IMR-90 (cell line): ENCODE data around the gene LEMD1. TPM values are rescaled to one million over a fixed set of nuclear protein-coding genes. Genes with fewer than 3 reads are reported as not detected.

Source experiments
- ATAC-seq: fragments of 200-7000 bp; cut with Tn5 transposase; 2 replicates; pipeline ENCODE4 v1.9.1; 2020; ENCODE audit warnings: low read depth, mild to moderate bottlenecking, moderate library complexity
- BruUV-seq: library from RNA; stranded (reverse); fragments of 400-500 nt; replicated peaks from 2 replicates; lab custom pipeline; 2021; lab: Mats Ljungman, UMichigan
- CTCF ChIA-PET: fragments of 300-600 bp; formaldehyde crosslinking; extraction: SDS; loops from one replicate; lab custom pipeline; 2021; ENCODE audit warnings: antibody characterized with exemption; lab: Yijun Ruan, JAX
- POLR2A ChIA-PET: fragments of 300-600 bp; sonication (Branson Sonifier 250); formaldehyde crosslinking; loops from one replicate; lab custom pipeline; 2022; ENCODE audit warnings: antibody characterized with exemption; ENCODE audit not compliant: unreplicated experiment; lab: Charles Lee
- DNase-seq: peaks from one replicate; pipeline ENCODE4 v3.0.0; 2013
- H2AFZ ChIP-seq: replicated peaks from 2 replicates; pipeline ENCODE3; 2013; ENCODE audit warnings: low read length, mild to moderate bottlenecking; ENCODE audit not compliant: poor library complexity
- H2AK5ac ChIP-seq: 2 replicates; pipeline ENCODE4 v1.6.1; 2013; ENCODE audit warnings: low read depth, low read length, inconsistent platforms
- H2AK9ac ChIP-seq: replicated peaks from 2 replicates; pipeline ENCODE3; 2013; ENCODE audit warnings: mild to moderate bottlenecking, low read depth, low read length, moderate library complexity; ENCODE audit not compliant: poor library complexity
- H2BK120ac ChIP-seq: 2 replicates; pipeline ENCODE4 v1.6.1; 2013; ENCODE audit warnings: low read depth, low read length, inconsistent platforms
- H2BK15ac ChIP-seq: 3 replicates; pipeline ENCODE4 v1.6.1; 2013; ENCODE audit warnings: low read depth, low read length, inconsistent platforms
- H2BK20ac ChIP-seq: 2 replicates; pipeline ENCODE4 v1.6.1; 2013; ENCODE audit warnings: low read depth, mild to moderate bottlenecking, inconsistent platforms, low read length, moderate library complexity
- H2BK5ac ChIP-seq: 2 replicates; pipeline ENCODE4 v1.6.1; 2013; ENCODE audit warnings: mild to moderate bottlenecking, low read depth, low read length, inconsistent platforms; ENCODE audit not compliant: poor library complexity, severe bottlenecking
- H3K14ac ChIP-seq: replicated peaks from 2 replicates; pipeline ENCODE4 v1.6.1; 2013; ENCODE audit warnings: low read depth, low read length, inconsistent platforms
- H3K18ac ChIP-seq: 2 replicates; pipeline ENCODE4 v1.6.1; 2013; ENCODE audit warnings: low read depth, low read length, control low read depth
- H3K23ac ChIP-seq: 2 replicates; pipeline ENCODE4 v1.6.1; 2013; ENCODE audit warnings: low read depth, low read length, inconsistent platforms
- H3K27ac ChIP-seq: 2 replicates; pipeline ENCODE4 v1.5.1; 2013; ENCODE audit warnings: mild to moderate bottlenecking, control low read depth, low read length; ENCODE audit not compliant: insufficient read depth
- H3K27me3 ChIP-seq: 2 replicates; pipeline ENCODE4 v1.6.1; 2013; ENCODE audit warnings: low read length; ENCODE audit not compliant: control insufficient read depth, insufficient read depth
- H3K36me3 ChIP-seq: 2 replicates; pipeline ENCODE4 v1.6.1; 2013; ENCODE audit warnings: low read length, mixed read lengths; ENCODE audit not compliant: control insufficient read depth, insufficient read depth
- H3K4ac ChIP-seq: 2 replicates; pipeline ENCODE4 v1.6.1; 2013; ENCODE audit warnings: low read depth, low read length, inconsistent platforms
- H3K4me1 ChIP-seq: 2 replicates; pipeline ENCODE4 v1.6.1; 2013; ENCODE audit warnings: low read length, mixed read lengths; ENCODE audit not compliant: control insufficient read depth, insufficient read depth
- H3K4me2 ChIP-seq: 2 replicates; pipeline ENCODE4 v1.6.1; 2013; ENCODE audit warnings: low read depth, mild to moderate bottlenecking, control low read depth, low read length, moderate library complexity
- H3K4me3 ChIP-seq: 2 replicates; pipeline ENCODE4 v1.5.1; 2013; ENCODE audit warnings: low read depth, mild to moderate bottlenecking, control low read depth, low read length, moderate library complexity; ENCODE audit not compliant: insufficient read depth
- H3K56ac ChIP-seq: 2 replicates; pipeline ENCODE4 v1.6.1; 2013; ENCODE audit warnings: low read length, inconsistent platforms; ENCODE audit not compliant: insufficient read depth; ENCODE audit errors: extremely low read depth
- H3K79me1 ChIP-seq, 2 experiments: 2 replicates each; pipeline ENCODE4 v1.6.1; 2013; ENCODE audit warnings: low read length in 2 of 2, inconsistent platforms in 1 of 2, low read depth in 1 of 2
- H3K9ac ChIP-seq: 2 replicates; pipeline ENCODE4 v1.6.1; 2013; ENCODE audit warnings: low read depth, low read length, control low read depth
- H3K9me1 ChIP-seq: 2 replicates; pipeline ENCODE4 v1.6.1; 2013; ENCODE audit warnings: low read length, inconsistent platforms; ENCODE audit not compliant: insufficient read depth
- H3K9me3 ChIP-seq: 2 replicates; pipeline ENCODE4 v1.6.1; 2013; ENCODE audit warnings: low read length; ENCODE audit not compliant: control insufficient read depth, insufficient read depth
- H4K20me1 ChIP-seq: 2 replicates; pipeline ENCODE4 v1.6.1; 2013; ENCODE audit warnings: low read length, inconsistent platforms; ENCODE audit not compliant: insufficient read depth
- H4K5ac ChIP-seq: 2 replicates; pipeline ENCODE4 v1.6.1; 2013; ENCODE audit warnings: mild to moderate bottlenecking, low read depth, low read length, control low read depth
- H4K8ac ChIP-seq, 2 experiments: 2 replicates each; pipeline ENCODE4 v1.6.1; 2013; ENCODE audit warnings: low read depth in 2 of 2, low read length in 2 of 2, control low read depth in 1 of 2, inconsistent platforms in 1 of 2
- H4K91ac ChIP-seq: 2 replicates; pipeline ENCODE4 v1.6.1; 2013; ENCODE audit warnings: low read depth, low read length, inconsistent platforms; ENCODE audit not compliant: insufficient read depth
- BHLHE40 ChIP-seq: fragments of 150-350 bp; IDR thresholded peaks from 2 replicates; pipeline ENCODE4 v1.6.1; 2016; ENCODE audit warnings: mild to moderate bottlenecking, low read depth, low read length
- CEBPB ChIP-seq: IDR thresholded peaks from 2 replicates; pipeline ENCODE4 v1.6.1; 2012; ENCODE audit warnings: low read depth, low read length, improper control_type of control experiment
- CHD1 ChIP-seq: IDR thresholded peaks from 2 replicates; pipeline ENCODE4 v1.6.1; 2012; ENCODE audit warnings: low read depth, low read length, improper control_type of control experiment
- CTCF ChIP-seq: conservative IDR thresholded peaks from 2 replicates; pipeline ENCODE4 v1.5.1; 2012; ENCODE audit warnings: mild to moderate bottlenecking, low read depth, low read length, improper control_type of control experiment
- ELK1 ChIP-seq: fragments of 150-350 bp; IDR thresholded peaks from 2 replicates; pipeline ENCODE4 v1.6.1; 2016; ENCODE audit warnings: low read depth, mild to moderate bottlenecking, low read length, moderate library complexity, borderline replicate concordance
- FOS ChIP-seq: fragments of 150-350 bp; IDR thresholded peaks from 2 replicates; pipeline ENCODE4 v1.6.1; 2016; ENCODE audit warnings: low read depth, low read length
- MAFK ChIP-seq: IDR thresholded peaks from 2 replicates; pipeline ENCODE4 v1.6.1; 2012; ENCODE audit warnings: low read depth, low read length, improper control_type of control experiment
- MAZ ChIP-seq: IDR thresholded peaks from 2 replicates; pipeline ENCODE4 v1.6.1; 2012; ENCODE audit warnings: low read depth, mild to moderate bottlenecking, low read length, improper control_type of control experiment, moderate library complexity, borderline replicate concordance
- MXI1 ChIP-seq: IDR thresholded peaks from 2 replicates; pipeline ENCODE4 v1.6.1; 2012; ENCODE audit warnings: low read depth, mild to moderate bottlenecking, low read length, moderate library complexity, borderline replicate concordance
- NFE2L2 ChIP-seq: fragments of 150-350 bp; IDR thresholded peaks from 2 replicates; pipeline ENCODE4 v1.6.1; 2016; ENCODE audit warnings: low read depth, mild to moderate bottlenecking, low read length
- POLR2A ChIP-seq: IDR thresholded peaks from 2 replicates; pipeline ENCODE4 v1.6.1; 2012; ENCODE audit warnings: mild to moderate bottlenecking, low read depth, low read length
- RAD21 ChIP-seq: IDR thresholded peaks from 2 replicates; pipeline ENCODE4 v1.6.1; 2012; ENCODE audit warnings: low read length, improper control_type of control experiment
- RCOR1 ChIP-seq: IDR thresholded peaks from 2 replicates; pipeline ENCODE4 v1.6.1; 2012; ENCODE audit warnings: mild to moderate bottlenecking, low read length, improper control_type of control experiment; ENCODE audit not compliant: insufficient replicate concordance
- RFX5 ChIP-seq: IDR thresholded peaks from 2 replicates; pipeline ENCODE4 v1.8.0; 2012; ENCODE audit warnings: low read depth, mild to moderate bottlenecking, low read length, moderate library complexity
- SMC3 ChIP-seq: fragments of 150-350 bp; IDR thresholded peaks from 2 replicates; pipeline ENCODE4 v1.6.1; 2016; ENCODE audit warnings: low read depth, mild to moderate bottlenecking, antibody characterized with exemption, low read length, moderate library complexity
- USF2 ChIP-seq: fragments of 150-350 bp; IDR thresholded peaks from 2 replicates; pipeline ENCODE4 v1.6.1; 2017; ENCODE audit warnings: mild to moderate bottlenecking, antibody characterized with exemption, low read length, low read depth
- WGBS, 2 experiments: methylation state at CpG; one replicate each; pipeline versions ENCODE4 v1.1.5 to v1.1.7; 2013; ENCODE audit warnings: missing lambda C conversion rate in 2 of 2; ENCODE audit not compliant: insufficient read length in 1 of 2; ENCODE audit errors: extremely low coverage in 2 of 2; 5-methylcytosine and 5-hydroxymethylcytosine counted together
- dilution Hi-C: fragments of 300-500 bp; cut with HindIII; formaldehyde crosslinking; loops from one replicate; pipeline ENCODE4 v1.14.3; 2018; ENCODE audit warnings: low sequenced_read_pairs; ENCODE audit not compliant: unreplicated experiment
- in situ Hi-C: fragments of 300-500 bp; cut with MboI; formaldehyde crosslinking; loops from 3 replicates; pipeline ENCODE4 v1.14.3; 2019; ENCODE audit warnings: low sequenced_read_pairs, inconsistent platforms, mixed read lengths
- intact Hi-C: fragments of 100-400 bp; cut with micrococcal nuclease; formaldehyde crosslinking; loops from 2 replicates; pipeline ENCODE4 v1.10.0; 2022
- polyA plus RNA-seq, 3 experiments: library from polyadenylated mRNA; depleted of rRNA; stranded (reverse); fragments of >200 nt; gene quantifications; 2 replicates each; pipeline ENCODE4 v1.2.3, GENCODE V29; 2012; ENCODE audit warnings: low replicate concordance in 1 of 3
- total RNA-seq: library from RNA; depleted of rRNA; stranded (reverse); fragments of >200 nt; gene quantifications from 2 replicates; pipeline ENCODE4 v1.2.3, GENCODE V29; 2012

Gene LEMD1
- total and polyA plus RNA-seq, 2 of the 4 experiments (the other 2 are of a cell fraction), result not detected

- Histone ChIP-seq H4K8ac (no peak overlapping the region), H3K23ac (0 out of 2 replicates have a peak overlapping the region, but pooled peaks have one; percentile 3), H3K4me2 (peak overlapping the region; percentile 78), H3K56ac (no peak overlapping the region), H2AK9ac (no peak overlapping the region), H3K27me3 (peaks cover 11% of the 10 kb centered on the region), H2AK5ac (no peak overlapping the region), H3K14ac (0 out of 2 replicates have a peak overlapping the region, but pooled peaks have one; percentile 0), H2AFZ (no peak overlapping the region), H2BK20ac (no peak overlapping the region), H4K20me1 (peaks cover 4% of the 10 kb centered on the region; the same call in 1 of the 2 replicates), H3K9ac (no peak overlapping the region), H3K27ac (no peak overlapping the region), H3K4me1 (peaks cover 21% of the 10 kb centered on the region), H3K4me3 (no peak overlapping the region), H3K9me1 (peaks cover 17% of the 10 kb centered on the region), H4K91ac (no peak overlapping the region), H3K79me1 (no peaks in the 10 kb centered on the region), H3K18ac (no peak overlapping the region), H2BK5ac (no peak overlapping the region), H2BK15ac (no peak overlapping the region), H3K9me3 (no peaks in the 10 kb centered on the region), H2BK120ac (no peak overlapping the region), H3K4ac (0 out of 2 replicates have a peak overlapping the region, but pooled peaks have one; percentile 38), H4K5ac (no peak overlapping the region), H3K36me3 (no peaks in the 10 kb centered on the region)
- dilution Hi-C loops, result no loop called here
- BruUV-seq, result no TSS peak
- TF ChIP-seq USF2 (no peak), RFX5 (no peak), BHLHE40 (no peak), CTCF (no peak), ELK1 (no peak), RCOR1 (no peak), POLR2A (no peak), NFE2L2 (no peak), CEBPB (no peak), MAZ (no peak), RAD21 (no peak), CHD1 (no peak), MXI1 (no peak), MAFK (no peak), SMC3 (no peak), FOS (no peak)
- intact Hi-C loops, result no loop called here
- in situ Hi-C loops, result no loop called here
- DNase-seq (no peak), ATAC-seq (no peak)
- POLR2A ChIA-PET, result no interaction called here
- WGBS, 2 experiments, result no CpG with 5 or more reads among the region's 2 CpGs
- CTCF ChIA-PET, result no interaction called here
Measured at GRCh38 chr1:205373798-205374175, 48.1 kb downstream of the LEMD1 start.
